GM12878 (cell line): ENCODE measurements around the gene TJP1. TPM values are rescaled to one million over a fixed set of nuclear protein-coding genes. Genes with fewer than 3 reads are reported as not detected.
"Not testable (repeated sequence)": the region's sequence is repeated elsewhere in the genome, so short reads cannot be mapped to it uniquely, and the experiment has no call there.

Experiments
- ATAC-seq: fragments of 200-7000 bp; cut with Tn5 transposase; 3 replicates; pipeline ENCODE4 v1.9.1; 2020; ENCODE audit warnings: mild to moderate bottlenecking, moderate library complexity
- BruUV-seq: library from RNA; stranded (reverse); fragments of 400-500 nt; replicated peaks from 2 replicates; lab custom pipeline; 2021; lab: Mats Ljungman, UMichigan
- CTCF ChIA-PET: fragments of 300-600 bp; sonication (Branson Sonifier 250); formaldehyde crosslinking; extraction: SDS; loops from one replicate; lab custom pipeline; 2021; ENCODE audit warnings: inconsistent platforms; lab: Yijun Ruan, JAX
- POLR2A ChIA-PET: fragments of 350-600 bp; formaldehyde crosslinking; extraction: SDS; loops from one replicate; lab custom pipeline; 2021; ENCODE audit warnings: inconsistent platforms; lab: Charles Lee
- RAD21 ChIA-PET: fragments of 300-600 bp; sonication (Branson Sonifier 250); formaldehyde crosslinking; loops from one replicate; lab custom pipeline; 2023; ENCODE audit warnings: antibody characterized with exemption; ENCODE audit not compliant: unreplicated experiment; lab: Charles Lee
- SMC1A ChIA-PET: fragments of 300-600 bp; sonication (Branson Sonifier 250); formaldehyde crosslinking; loops from one replicate; lab custom pipeline; 2023; ENCODE audit not compliant: unreplicated experiment, uncharacterized antibody; lab: Charles Lee
- DNase-seq: peaks from one replicate; pipeline ENCODE4 v3.0.0-alpha.2; 2011; ENCODE audit warnings: low read depth, low spot score
- FAIRE-seq: peaks from 3 replicates; lab custom pipeline; 2011; peaks lifted over from hg19 to GRCh38; lab: Jason Lieb, UNC
- H2AFZ ChIP-seq: 2 replicates; pipeline ENCODE4 v1.6.0; 2011; ENCODE audit warnings: low read depth, low read length, control low read depth; ENCODE audit not compliant: control insufficient read depth
- H3K27ac ChIP-seq: 2 replicates; pipeline ENCODE4 v1.5.1; 2011; ENCODE audit warnings: control low read depth; ENCODE audit not compliant: control insufficient read depth, insufficient read depth
- H3K27me3 ChIP-seq, 2 experiments: replicated peaks in 1 of 2; 2 replicates each; pipeline versions ENCODE4 v1.6.0 to v1.6.1; 2011; ENCODE audit warnings: low read length in 1 of 2; ENCODE audit not compliant: control insufficient read depth in 2 of 2, insufficient read depth in 2 of 2
- H3K36me3 ChIP-seq, 2 experiments: 2 replicates each; pipeline ENCODE4 v1.5.1; 2011; ENCODE audit warnings: low read length in 1 of 2; ENCODE audit not compliant: control insufficient read depth in 2 of 2, insufficient read depth in 2 of 2
- H3K4me1 ChIP-seq: 2 replicates; pipeline ENCODE4 v1.6.1; 2011; ENCODE audit warnings: mild to moderate bottlenecking, low read length, moderate library complexity, mixed read lengths; ENCODE audit not compliant: control insufficient read depth, insufficient read depth
- H3K4me2 ChIP-seq: 2 replicates; pipeline ENCODE4 v1.6.0; 2011; ENCODE audit warnings: control low read depth; ENCODE audit not compliant: control insufficient read depth, insufficient read depth
- H3K4me3 ChIP-seq: fragments of 200-600 bp; sonication (generic); 2 replicates; pipeline ENCODE4 v1.5.1; 2016
- H3K79me2 ChIP-seq: 2 replicates; pipeline ENCODE4 v1.6.0; 2011; ENCODE audit warnings: low read length; ENCODE audit not compliant: control insufficient read depth, insufficient read depth
- H3K9ac ChIP-seq: 2 replicates; pipeline ENCODE4 v1.8.0; 2011; ENCODE audit warnings: low read length, control low read depth, mixed read lengths; ENCODE audit not compliant: control insufficient read depth, insufficient read depth
- H3K9me3 ChIP-seq: replicated peaks from 3 replicates; pipeline ENCODE4 v1.5.1; 2011; ENCODE audit warnings: mild to moderate bottlenecking, low read length; ENCODE audit not compliant: control insufficient read depth, insufficient read depth
- H4K20me1 ChIP-seq: 2 replicates; pipeline ENCODE4 v1.6.0; 2011; ENCODE audit not compliant: control insufficient read depth, insufficient read depth
- E4F1 ChIP-seq: fragments of 450-650 bp; IDR thresholded peaks from 2 replicates; pipeline ENCODE4 v1.6.1; 2018; ENCODE audit warnings: borderline replicate concordance, mild to moderate bottlenecking; ENCODE audit not compliant: partially characterized antibody
- SMAD1 ChIP-seq: fragments of 450-650 bp; IDR thresholded peaks from 2 replicates; pipeline ENCODE4 v1.6.1; 2018; ENCODE audit warnings: mild to moderate bottlenecking, low read depth; ENCODE audit not compliant: partially characterized antibody
- TCF12 ChIP-seq: IDR thresholded peaks from 2 replicates; pipeline ENCODE4 v1.6.1; 2011; ENCODE audit warnings: low read depth, mild to moderate bottlenecking, low read length
- ZNF384 ChIP-seq: IDR thresholded peaks from 2 replicates; pipeline ENCODE4 v1.6.1; 2012; ENCODE audit warnings: low read depth, mild to moderate bottlenecking, low read length, improper control_type of control experiment, borderline replicate concordance
- WGBS: methylation state at CpG from one replicate; pipeline ENCODE4 v1.1.6; 2016; ENCODE audit warnings: low lambda C conversion rate; ENCODE audit not compliant: insufficient replicate concordance, insufficient coverage; ENCODE audit errors: missing lambda C conversion rate; 5-methylcytosine and 5-hydroxymethylcytosine counted together
- in situ Hi-C: fragments of 300-500 bp; cut with MboI; formaldehyde crosslinking; loops from 9 replicates; pipeline ENCODE4 v1.14.3; 2018; ENCODE audit warnings: mixed read lengths
- intact Hi-C: fragments of 100-400 bp; cut with micrococcal nuclease; formaldehyde crosslinking; loops from one replicate; pipeline ENCODE4 v1.14.2; 2022; ENCODE audit not compliant: unreplicated experiment
- polyA plus RNA-seq, 11 experiments: library from polyadenylated mRNA; depleted of rRNA in 4 of 11; unstranded in 6 of 11; stranded (reverse) in 5 of 11; fragments of >200 nt; fragmentation: Nextera tagmentation in 4 of 11; fragmentation: Illumina TruSeq in 1 of 11; extraction: Ambion mirVana in 4 of 11; extraction: Trizol in 1 of 11; gene quantifications; 1 replicate in 1 of 11; 2 replicates in 10 of 11; pipeline versions ENCODE4 v1.2.1 to v1.2.3, GENCODE V29; 2011 to 2016; ENCODE audit warnings: inconsistent platforms in 2 of 11, missing spikeins in 2 of 11, low read depth in 1 of 11
- total RNA-seq, 4 experiments: library from RNA; depleted of rRNA in 3 of 4; stranded (reverse); fragments of >200 nt in 3 of 4; fragmentation: Illumina TruSeq in 1 of 4; extraction: Trizol in 1 of 4; gene quantifications; 2 replicates each; pipeline versions ENCODE4 v1.2.1 to v1.2.3, GENCODE V29; 2013 to 2021
- TF ChIP-seq, protein P1 (sequence below): IDR thresholded peaks from 2 replicates; pipeline ENCODE4 v1.6.1; 2012; ENCODE audit warnings: improper control_type of control experiment, low read depth, low read length; ENCODE audit not compliant: insufficient replicate concordance
- TF ChIP-seq, protein P2 (sequence below): IDR thresholded peaks from 2 replicates; pipeline ENCODE4 v1.6.1; 2012; ENCODE audit warnings: low read depth, low read length, improper control_type of control experiment

TJP1 gene
- total and polyA plus RNA-seq, 10 of the 15 experiments (the other 5 are each of a cell fraction or from before 2014, with no cell fraction given), result 0.01 to 0.49 (median 0.08) TPM; not detected in 7

DNA sequence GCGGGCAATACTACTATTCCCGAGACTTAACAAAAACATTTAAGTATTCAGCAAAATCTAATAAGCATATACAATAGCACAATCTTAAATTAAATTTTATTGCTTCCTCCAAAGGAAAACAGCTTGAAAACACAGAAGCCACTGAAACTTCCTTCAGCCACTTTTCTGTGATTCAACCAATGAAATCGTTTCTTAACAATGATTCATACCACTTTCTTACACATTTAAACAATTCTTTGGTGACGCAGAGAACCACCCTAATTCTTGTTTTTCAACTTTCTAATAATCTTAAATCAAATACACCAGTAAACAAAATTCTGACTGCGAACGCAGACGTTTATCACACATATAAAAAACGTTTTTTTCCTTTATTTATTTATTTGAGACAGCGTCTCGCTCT, 4.1 kb downstream of the TJP1 start (continued):
- no peak for TF ChIP-seq ZNF384
- TF ChIP-seq TCF12, result no peak
- no peak for TF ChIP-seq SMAD1
- TF ChIP-seq, protein P1, sequence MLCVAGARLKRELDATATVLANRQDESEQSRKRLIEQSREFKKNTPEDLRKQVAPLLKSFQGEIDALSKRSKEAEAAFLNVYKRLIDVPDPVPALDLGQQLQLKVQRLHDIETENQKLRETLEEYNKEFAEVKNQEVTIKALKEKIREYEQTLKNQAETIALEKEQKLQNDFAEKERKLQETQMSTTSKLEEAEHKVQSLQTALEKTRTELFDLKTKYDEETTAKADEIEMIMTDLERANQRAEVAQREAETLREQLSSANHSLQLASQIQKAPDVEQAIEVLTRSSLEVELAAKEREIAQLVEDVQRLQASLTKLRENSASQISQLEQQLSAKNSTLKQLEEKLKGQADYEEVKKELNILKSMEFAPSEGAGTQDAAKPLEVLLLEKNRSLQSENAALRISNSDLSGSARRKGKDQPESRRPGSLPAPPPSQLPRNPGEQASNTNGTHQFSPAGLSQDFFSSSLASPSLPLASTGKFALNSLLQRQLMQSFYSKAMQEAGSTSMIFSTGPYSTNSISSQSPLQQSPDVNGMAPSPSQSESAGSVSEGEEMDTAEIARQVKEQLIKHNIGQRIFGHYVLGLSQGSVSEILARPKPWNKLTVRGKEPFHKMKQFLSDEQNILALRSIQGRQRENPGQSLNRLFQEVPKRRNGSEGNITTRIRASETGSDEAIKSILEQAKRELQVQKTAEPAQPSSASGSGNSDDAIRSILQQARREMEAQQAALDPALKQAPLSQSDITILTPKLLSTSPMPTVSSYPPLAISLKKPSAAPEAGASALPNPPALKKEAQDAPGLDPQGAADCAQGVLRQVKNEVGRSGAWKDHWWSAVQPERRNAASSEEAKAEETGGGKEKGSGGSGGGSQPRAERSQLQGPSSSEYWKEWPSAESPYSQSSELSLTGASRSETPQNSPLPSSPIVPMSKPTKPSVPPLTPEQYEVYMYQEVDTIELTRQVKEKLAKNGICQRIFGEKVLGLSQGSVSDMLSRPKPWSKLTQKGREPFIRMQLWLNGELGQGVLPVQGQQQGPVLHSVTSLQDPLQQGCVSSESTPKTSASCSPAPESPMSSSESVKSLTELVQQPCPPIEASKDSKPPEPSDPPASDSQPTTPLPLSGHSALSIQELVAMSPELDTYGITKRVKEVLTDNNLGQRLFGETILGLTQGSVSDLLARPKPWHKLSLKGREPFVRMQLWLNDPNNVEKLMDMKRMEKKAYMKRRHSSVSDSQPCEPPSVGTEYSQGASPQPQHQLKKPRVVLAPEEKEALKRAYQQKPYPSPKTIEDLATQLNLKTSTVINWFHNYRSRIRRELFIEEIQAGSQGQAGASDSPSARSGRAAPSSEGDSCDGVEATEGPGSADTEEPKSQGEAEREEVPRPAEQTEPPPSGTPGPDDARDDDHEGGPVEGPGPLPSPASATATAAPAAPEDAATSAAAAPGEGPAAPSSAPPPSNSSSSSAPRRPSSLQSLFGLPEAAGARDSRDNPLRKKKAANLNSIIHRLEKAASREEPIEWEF, result no peak
- TF ChIP-seq E4F1, result no peak
- TF ChIP-seq, protein P2, sequence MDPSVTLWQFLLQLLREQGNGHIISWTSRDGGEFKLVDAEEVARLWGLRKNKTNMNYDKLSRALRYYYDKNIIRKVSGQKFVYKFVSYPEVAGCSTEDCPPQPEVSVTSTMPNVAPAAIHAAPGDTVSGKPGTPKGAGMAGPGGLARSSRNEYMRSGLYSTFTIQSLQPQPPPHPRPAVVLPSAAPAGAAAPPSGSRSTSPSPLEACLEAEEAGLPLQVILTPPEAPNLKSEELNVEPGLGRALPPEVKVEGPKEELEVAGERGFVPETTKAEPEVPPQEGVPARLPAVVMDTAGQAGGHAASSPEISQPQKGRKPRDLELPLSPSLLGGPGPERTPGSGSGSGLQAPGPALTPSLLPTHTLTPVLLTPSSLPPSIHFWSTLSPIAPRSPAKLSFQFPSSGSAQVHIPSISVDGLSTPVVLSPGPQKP, result no peak

DNA sequence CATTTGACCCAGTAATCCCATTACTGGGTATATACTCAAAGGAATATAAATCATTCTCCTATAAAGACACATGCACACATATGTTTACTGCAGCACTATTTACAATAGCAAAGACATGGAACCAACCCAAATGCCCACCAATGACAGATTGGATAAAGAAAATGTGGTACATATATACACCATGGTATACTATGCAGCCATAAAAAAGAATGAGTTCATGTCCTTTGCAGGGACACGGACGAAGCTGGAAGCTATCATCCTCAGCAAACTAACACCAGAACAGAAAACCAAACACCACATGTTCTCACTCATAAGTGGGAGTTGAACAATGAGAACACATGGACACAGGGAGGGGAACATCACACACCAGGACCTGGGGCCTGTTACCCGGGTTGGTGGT, 4.8 kb downstream of the TJP1 start:
- CTCF ChIA-PET, H3K79me2 ChIP-seq, in situ Hi-C loops, H3K4me3 ChIP-seq, POLR2A ChIA-PET, H3K36me3 ChIP-seq, DNase-seq, H4K20me1 ChIP-seq, BruUV-seq, ATAC-seq, RAD21 ChIA-PET, H3K4me2 ChIP-seq, FAIRE-seq, H3K4me1 ChIP-seq, H3K9ac ChIP-seq, H3K27ac ChIP-seq, H2AFZ ChIP-seq, H3K27me3 ChIP-seq, H3K9me3 ChIP-seq, SMC1A ChIA-PET, intact Hi-C loops: not testable (repeated sequence)
- 7% methylated on average over 3 of the region's 3 CpGs for WGBS
